Muscle of leg (tissue), 11 donors: Measurements from ENCODE around the gene CNTN5. TPM values are rescaled to one million over a fixed set of nuclear protein-coding genes. Genes with fewer than 3 reads are reported as not detected.
A peak's percentile ranks its signal among the peaks of the same experiment; 100 is the strongest.

Source experiments
- DNase-seq: peaks from one replicate; pipeline ENCODE4 v3.0.0; 2013
- H3K27ac ChIP-seq: one replicate; pipeline ENCODE4 v1.5.1; 2013; ENCODE audit warnings: mild to moderate bottlenecking, low read length, control low read depth
- H3K27me3 ChIP-seq: one replicate; pipeline ENCODE4 v1.6.1; 2013; ENCODE audit warnings: low read length; ENCODE audit not compliant: control insufficient read depth, insufficient read depth
- H3K36me3 ChIP-seq: one replicate; pipeline ENCODE4 v1.6.1; 2013; ENCODE audit warnings: low read length; ENCODE audit not compliant: control insufficient read depth, insufficient read depth
- H3K4me1 ChIP-seq: one replicate; pipeline ENCODE4 v1.6.1; 2013; ENCODE audit warnings: low read length; ENCODE audit not compliant: control insufficient read depth, insufficient read depth
- H3K4me3 ChIP-seq: one replicate; pipeline ENCODE4 v1.5.1; 2013; ENCODE audit warnings: low read length, control low read depth
- H3K9me3 ChIP-seq: replicated peaks from 2 replicates; pipeline ENCODE4 v1.6.1; 2013; ENCODE audit warnings: low read depth, low read length; ENCODE audit not compliant: control insufficient read depth
- WGBS: methylation state at CpG from one replicate; pipeline ENCODE4 v1.1.5; 2013; ENCODE audit warnings: missing lambda C conversion rate; ENCODE audit not compliant: insufficient coverage; 5-methylcytosine and 5-hydroxymethylcytosine counted together
- polyA plus RNA-seq, 8 donors: library from polyadenylated mRNA; unstranded; fragments of 120-200 nt; gene quantifications; one replicate each; pipeline versions ENCODE4 v1.2.1 to v1.2.3, GENCODE V29; 2013; ENCODE audit warnings: inconsistent platforms in 1 of 8, low replicate concordance in 1 of 8; ENCODE audit not compliant: insufficient read length in 8 of 8, insufficient read depth in 1 of 8
- total RNA-seq: library from RNA; stranded (reverse); fragments of 120-200 nt; gene quantifications from one replicate; pipeline ENCODE4 v1.2.4, GENCODE V29; 2013

CNTN5 gene
- total and polyA plus RNA-seq, 9 donors, result 3.2 to 9.9 (median 5.7) TPM

DNA sequence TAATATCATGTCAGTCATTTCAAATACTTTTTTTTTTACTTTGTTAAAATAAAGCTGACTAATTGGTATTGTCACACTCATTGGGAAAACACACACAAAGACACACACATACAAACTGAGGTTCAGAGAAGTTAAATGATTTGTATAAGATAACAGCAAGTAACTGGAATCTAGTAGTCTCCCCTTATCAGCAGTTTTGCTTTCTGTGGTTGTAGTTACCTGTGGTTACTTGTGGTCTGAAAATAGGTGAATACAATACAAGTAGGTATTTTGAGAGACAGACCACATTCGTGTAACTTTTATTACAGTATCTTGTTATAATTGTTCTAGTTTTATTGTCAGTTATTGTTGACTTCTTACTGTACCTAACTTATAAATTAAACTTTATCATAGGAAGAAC is 610.9 kb downstream of the CNTN5 start:
- no peaks in the 10 kb centered on the region for H3K4me1 ChIP-seq
- DNase-seq, result no peak
- no peak overlapping the region for H3K4me3 ChIP-seq
- no peaks in the 10 kb centered on the region for H3K9me3 ChIP-seq
- no peaks in the 10 kb centered on the region for H3K36me3 ChIP-seq
- H3K27ac ChIP-seq, result no peak overlapping the region
- no CpG with 5 or more reads among the region's 1 CpG for WGBS
- H3K27me3 ChIP-seq, result no peaks in the 10 kb centered on the region

DNA sequence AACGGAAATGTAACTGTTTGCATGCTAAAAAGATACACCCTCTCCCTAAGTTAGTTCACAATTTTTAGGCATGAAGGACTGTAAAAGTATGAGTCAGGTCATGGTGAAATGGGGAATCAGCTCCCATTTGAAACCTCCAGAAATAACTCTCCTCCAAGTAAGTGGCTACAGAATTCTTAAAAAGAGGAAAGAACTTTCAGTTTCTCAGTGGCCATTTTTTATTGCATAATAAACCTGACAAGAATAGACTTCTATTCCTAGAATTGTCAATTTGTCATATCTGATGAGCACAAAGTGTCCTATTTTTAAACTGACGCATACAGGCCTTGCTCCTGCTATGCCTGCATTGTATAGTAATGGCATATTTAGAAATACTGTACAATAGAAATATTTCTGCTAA is 612.2 kb downstream of the CNTN5 start:
- Histone ChIP-seq H3K4me1 (no peaks in the 10 kb centered on the region), H3K4me3 (no peak overlapping the region), H3K36me3 (no peaks in the 10 kb centered on the region), H3K27ac (no peak overlapping the region), H3K27me3 (no peaks in the 10 kb centered on the region), H3K9me3 (no peaks in the 10 kb centered on the region)
- no peak for DNase-seq
- no CpG with 5 or more reads among the region's 2 CpGs for WGBS

DNA sequence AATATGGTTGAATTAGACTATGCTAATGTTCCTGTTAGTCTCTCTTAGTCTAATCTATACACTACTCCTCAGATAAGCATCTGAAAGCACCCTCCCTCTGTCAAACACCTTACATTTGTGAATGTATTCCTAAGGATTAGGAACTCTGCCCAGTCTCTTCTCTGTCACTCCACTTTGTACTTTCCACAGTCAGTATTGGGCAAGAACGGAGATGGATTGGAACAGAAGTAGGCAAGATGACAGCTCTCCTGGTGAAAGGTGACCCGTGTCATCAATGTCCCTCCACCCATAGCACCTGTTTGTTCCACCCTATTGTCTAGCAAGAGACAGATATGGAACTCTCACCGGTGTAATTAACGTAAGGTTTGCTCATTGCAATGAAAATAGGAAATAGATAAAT is 613.8 kb downstream of the CNTN5 start:
- DNase-seq, result no peak
- no peak overlapping the region for H3K27ac ChIP-seq
- H3K27me3 ChIP-seq, result no peaks in the 10 kb centered on the region
- H3K9me3 ChIP-seq, result no peaks in the 10 kb centered on the region
- no peaks in the 10 kb centered on the region for H3K4me1 ChIP-seq
- H3K4me3 ChIP-seq, result no peak overlapping the region
- no peaks in the 10 kb centered on the region for H3K36me3 ChIP-seq
- no CpG with 5 or more reads among the region's 4 CpGs for WGBS

DNA sequence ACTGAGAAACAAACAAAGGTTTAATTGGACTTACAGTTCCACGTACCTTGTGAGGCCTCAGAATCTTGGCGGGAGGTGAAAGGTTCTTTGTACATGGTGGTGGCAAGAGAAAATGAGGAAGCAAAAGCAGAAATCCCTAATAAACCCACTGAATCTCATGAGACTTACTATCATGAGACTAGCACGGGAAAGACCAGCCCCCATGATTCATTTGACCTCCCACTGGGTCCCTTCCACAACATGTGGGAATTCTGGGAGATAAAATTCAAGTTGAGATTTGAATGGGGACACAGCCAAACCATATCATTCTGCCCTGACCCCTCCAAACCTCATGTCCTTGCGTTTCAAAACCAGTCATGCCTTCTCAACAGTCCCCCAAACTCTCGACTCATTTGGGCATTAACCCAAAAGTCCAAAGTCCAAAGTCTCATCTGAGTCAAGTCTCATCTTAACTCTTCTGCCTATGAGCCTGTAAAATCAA is 617.4 kb downstream of the CNTN5 start:
- no peaks in the 10 kb centered on the region for H3K9me3 ChIP-seq
- H3K4me3 ChIP-seq, result no peak overlapping the region
- H3K4me1 ChIP-seq, result no peaks in the 10 kb centered on the region
- 88% methylated on average over 2 of the region's 5 CpGs for WGBS
- H3K27me3 ChIP-seq, result no peaks in the 10 kb centered on the region
- no peak overlapping the region for H3K27ac ChIP-seq
- no peaks in the 10 kb centered on the region for H3K36me3 ChIP-seq
- DNase-seq, result no peak

DNA sequence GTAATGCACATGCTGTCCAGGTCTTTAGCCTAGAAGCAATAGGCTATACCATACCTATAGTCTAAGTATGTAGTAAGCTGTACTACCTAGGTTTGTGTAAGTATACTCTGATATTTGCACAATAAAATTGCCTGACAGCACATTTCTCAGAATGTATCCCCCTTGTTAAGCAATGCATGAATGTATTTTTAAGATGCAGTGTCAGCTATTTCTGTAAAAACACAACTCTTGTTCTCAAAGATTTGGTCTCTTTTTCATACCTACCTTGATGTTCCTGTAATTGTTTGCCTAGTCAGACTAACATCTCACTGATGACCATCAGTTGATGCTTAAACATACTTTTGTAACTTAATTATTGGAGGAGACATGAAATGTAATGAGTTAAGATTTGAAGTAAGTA is 619.9 kb downstream of the CNTN5 start:
- H3K4me3 ChIP-seq, result no peak overlapping the region
- H3K36me3 ChIP-seq, result no peaks in the 10 kb centered on the region
- no peak overlapping the region for H3K27ac ChIP-seq
- no peaks in the 10 kb centered on the region for H3K9me3 ChIP-seq
- no peak for DNase-seq
- H3K4me1 ChIP-seq, result no peaks in the 10 kb centered on the region
- no peaks in the 10 kb centered on the region for H3K27me3 ChIP-seq

DNA sequence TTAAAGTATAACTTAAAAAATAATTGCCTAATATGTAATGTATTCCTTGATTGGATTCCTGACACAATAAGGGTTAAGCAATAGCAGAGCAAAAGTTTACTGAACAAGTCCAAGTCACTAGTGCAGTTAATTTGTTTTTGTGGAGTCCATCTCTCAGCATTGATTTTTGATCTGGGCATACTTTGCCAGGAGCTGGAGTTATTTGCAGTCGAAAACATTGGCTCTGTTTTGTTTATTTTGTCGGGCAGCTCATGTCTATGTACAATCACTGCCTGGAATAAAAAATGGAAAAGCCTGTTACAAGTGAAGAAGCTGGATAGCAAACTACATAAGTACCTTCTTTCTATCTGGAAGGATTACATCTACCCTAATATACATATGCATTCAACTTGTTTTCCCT is 625.2 kb downstream of the CNTN5 start:
- no peaks in the 10 kb centered on the region for H3K36me3 ChIP-seq
- H3K27me3 ChIP-seq, result no peaks in the 10 kb centered on the region
- H3K4me3 ChIP-seq, result no peak overlapping the region
- H3K4me1 ChIP-seq, result no peaks in the 10 kb centered on the region
- no CpG with 5 or more reads among the region's 2 CpGs for WGBS
- no peak overlapping the region for H3K27ac ChIP-seq
- DNase-seq, result no peak
- H3K9me3 ChIP-seq, result no peaks in the 10 kb centered on the region

DNA sequence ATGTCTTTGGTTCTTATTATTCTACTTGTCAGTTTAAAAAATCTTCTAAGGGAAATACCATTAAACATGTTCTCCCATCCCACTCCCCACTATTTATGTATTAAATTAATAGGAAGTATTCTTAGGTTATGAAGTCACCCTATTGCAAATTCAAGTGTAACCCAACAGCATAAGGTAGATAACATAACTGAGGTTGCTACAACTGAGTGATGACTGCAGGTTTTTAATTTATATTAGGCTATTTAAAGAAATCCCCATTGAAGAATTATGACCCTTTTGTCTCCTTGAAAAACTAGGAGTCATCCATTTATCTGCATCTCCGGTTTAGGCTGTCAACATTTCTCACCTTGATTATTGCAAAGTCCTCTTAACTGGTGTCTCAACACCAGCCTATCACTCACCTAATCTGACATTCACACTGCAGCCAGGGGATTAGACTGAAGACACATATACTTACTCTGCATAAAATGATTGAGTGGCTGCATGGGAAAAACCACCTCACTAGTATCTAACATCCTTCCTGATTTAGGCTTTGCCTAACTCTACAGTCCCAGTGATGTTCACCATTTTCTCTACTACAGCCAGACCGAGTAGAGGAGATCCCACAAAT is 649.4 kb downstream of the CNTN5 start:
- no peak overlapping the region for H3K27ac ChIP-seq
- no peaks in the 10 kb centered on the region for H3K4me1 ChIP-seq
- H3K27me3 ChIP-seq, result no peaks in the 10 kb centered on the region
- DNase-seq, result no peak
- no peaks in the 10 kb centered on the region for H3K36me3 ChIP-seq
- H3K4me3 ChIP-seq, result no peak overlapping the region
- WGBS, result no CpG with 5 or more reads among the region's 2 CpGs
- H3K9me3 ChIP-seq, result no peaks in the 10 kb centered on the region

DNA sequence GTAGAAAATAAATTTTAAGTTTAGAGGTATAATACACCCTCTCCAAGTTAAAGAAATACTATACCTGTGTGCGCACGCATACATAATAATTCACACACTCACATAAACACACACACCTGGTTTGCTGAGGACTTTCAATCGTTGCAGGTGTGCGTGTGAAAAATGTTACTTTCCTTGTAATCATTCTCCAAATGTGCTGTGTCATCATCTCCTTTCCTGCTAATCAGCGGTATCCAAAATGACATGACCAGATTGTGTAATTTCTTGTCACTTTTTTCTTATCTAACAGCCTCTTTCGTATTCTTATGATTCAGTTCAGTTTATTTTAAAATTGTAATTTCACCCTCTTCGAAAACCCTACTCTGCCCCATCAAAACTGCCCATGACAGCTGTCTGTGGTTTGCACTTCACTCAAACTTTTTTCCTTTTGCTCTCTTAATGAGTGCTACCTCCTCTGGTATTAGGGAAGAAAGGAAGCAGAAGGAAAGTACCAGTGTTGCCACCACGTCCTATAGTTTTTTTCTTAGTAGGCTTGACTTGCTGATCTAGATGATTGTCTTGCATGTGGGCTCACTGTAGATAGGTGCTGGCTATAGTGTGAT is 651.2 kb downstream of the CNTN5 start:
- no peaks in the 10 kb centered on the region for H3K4me1 ChIP-seq
- no peak overlapping the region for H3K4me3 ChIP-seq
- H3K9me3 ChIP-seq, result no peaks in the 10 kb centered on the region
- no peaks in the 10 kb centered on the region for H3K27me3 ChIP-seq
- DNase-seq, result no peak
- no peak overlapping the region for H3K27ac ChIP-seq
- WGBS, result 90% methylated on average over 3 of the region's 8 CpGs
- H3K36me3 ChIP-seq, result no peaks in the 10 kb centered on the region

DNA sequence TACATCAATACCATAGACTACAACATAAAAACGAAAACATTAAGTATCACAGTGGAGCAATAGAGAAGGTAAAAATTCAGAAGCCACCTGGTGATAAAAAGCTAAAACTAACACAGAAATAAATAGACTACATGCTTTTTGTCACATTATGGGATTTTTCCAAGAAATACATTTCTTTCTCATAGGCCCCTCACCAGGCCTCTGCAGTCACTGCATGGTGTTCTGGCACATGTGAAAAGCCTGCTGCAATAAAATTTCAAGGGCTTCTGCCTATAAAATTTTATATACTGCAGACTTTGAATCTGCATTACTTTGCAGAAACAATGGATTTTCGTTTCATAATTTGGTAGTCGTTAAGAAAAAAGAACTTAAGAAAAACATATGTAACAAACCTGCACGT is 655.5 kb downstream of the CNTN5 start:
- Histone ChIP-seq H3K9me3 (no peaks in the 10 kb centered on the region), H3K27ac (no peak overlapping the region), H3K4me1 (no peaks in the 10 kb centered on the region), H3K36me3 (no peaks in the 10 kb centered on the region), H3K27me3 (no peaks in the 10 kb centered on the region), H3K4me3 (no peak overlapping the region)
- no CpG with 5 or more reads among the region's 4 CpGs for WGBS
- DNase-seq, result no peak

DNA sequence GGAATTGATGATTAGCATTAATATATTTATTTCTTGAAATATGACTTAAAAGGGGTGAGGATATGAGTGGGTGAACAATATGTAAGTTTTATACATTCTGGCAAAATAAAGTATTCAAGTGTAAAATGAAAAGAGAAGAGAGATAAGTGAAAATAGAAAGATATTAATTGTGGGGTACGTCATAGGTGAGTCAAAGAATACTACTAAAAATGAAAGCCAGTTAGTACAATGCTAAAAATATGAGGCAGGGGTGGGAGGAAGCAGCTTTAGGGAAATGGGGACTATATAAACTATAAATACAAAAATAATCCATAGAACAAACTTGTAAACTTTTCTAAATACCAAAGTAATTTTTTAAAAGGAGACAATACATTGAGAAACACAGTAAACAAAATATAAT is 661.4 kb downstream of the CNTN5 start:
- H3K27me3 ChIP-seq, result no peaks in the 10 kb centered on the region
- no peaks in the 10 kb centered on the region for H3K36me3 ChIP-seq
- no CpG with 5 or more reads among the region's 1 CpG for WGBS
- H3K27ac ChIP-seq, result no peak overlapping the region
- no peak for DNase-seq
- no peak overlapping the region for H3K4me3 ChIP-seq
- H3K4me1 ChIP-seq, result no peaks in the 10 kb centered on the region
- H3K9me3 ChIP-seq, result no peaks in the 10 kb centered on the region

DNA sequence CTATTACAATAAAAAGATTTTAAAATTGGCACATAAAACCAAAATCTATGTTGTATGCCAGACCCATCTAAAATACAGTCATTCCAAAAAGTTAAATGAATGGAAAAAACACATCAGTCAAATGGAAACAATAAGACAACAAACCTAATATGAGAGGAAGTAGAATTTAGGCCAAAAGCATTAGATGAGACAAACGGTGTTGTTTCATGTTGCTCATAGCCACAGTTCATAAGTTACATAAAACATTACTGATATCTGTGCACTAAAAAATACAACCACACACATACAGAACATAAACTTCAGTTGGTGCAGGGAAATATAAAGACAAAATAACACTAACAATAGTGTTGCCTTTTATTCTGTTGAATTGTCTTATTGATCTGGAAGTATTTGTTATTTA is 661.9 kb downstream of the CNTN5 start:
- Histone ChIP-seq H3K27me3 (no peaks in the 10 kb centered on the region), H3K27ac (no peak overlapping the region), H3K4me1 (no peaks in the 10 kb centered on the region), H3K36me3 (no peaks in the 10 kb centered on the region), H3K4me3 (no peak overlapping the region), H3K9me3 (no peaks in the 10 kb centered on the region)
- DNase-seq, result peak; percentile 21
- no CpG with 5 or more reads among the region's 1 CpG for WGBS
